ENCODE results near the gene DYSF.
A peak's percentile ranks its signal among the peaks of the same experiment; 100 is the strongest.

The DYSF gene

DNA sequence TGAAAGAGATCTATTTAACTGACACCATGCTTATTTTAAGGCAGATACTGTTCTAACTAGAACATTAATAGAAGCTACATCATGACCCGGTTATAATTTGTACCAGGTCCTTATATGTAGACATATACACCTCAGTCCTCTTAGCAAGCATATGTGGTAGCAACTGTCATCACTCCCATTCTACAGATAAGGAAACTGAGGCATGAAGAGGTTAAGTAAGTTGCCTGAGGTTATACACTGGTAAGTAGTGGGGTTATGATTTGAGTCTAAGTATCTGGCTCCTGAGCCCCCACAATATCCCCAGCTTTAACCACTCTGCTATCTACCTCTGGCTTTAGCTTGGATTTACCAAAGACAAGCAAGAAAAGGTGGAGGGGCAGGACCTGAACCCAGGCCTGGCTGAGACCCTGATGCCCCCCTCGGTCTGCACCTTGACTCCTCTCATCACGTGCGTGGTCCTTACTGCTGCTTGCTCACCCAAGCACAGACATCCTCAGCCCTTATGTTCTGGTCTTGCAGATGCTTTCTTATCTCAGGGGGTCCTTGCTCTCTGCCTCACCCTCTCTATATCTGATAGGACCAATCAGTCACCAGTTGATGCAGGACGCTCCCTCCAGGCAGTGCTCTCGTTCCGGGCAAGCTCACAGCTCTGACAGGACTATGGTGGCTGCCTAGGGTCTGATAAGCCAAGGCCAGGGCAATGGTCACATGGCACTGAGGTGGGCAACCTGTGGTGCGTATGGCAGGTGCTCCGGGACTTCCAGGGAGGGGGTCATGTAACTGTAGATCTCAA, 4.0 kb downstream of the DYSF start:
- no peak for DNase-seq

DNA sequence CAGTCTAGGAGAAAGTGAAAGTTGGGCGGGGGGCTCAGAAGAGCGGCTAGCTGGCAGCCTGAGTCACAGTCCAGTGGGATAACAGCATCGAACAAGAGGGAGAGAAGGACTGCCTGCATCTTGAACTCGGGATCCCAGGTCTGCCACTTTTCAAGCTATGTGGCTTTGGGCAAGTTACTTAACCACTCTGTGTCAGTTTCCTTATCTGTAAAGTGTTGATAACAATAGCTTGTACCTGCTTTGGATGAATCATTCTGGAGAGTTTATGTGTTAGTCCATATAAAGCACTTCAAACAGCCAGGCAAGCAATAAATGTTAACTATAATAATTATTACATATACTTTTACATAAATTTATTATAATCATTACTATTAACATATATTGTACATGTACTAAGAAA, 4.6 kb downstream of the DYSF start:
- DNase-seq = no peak

DNA sequence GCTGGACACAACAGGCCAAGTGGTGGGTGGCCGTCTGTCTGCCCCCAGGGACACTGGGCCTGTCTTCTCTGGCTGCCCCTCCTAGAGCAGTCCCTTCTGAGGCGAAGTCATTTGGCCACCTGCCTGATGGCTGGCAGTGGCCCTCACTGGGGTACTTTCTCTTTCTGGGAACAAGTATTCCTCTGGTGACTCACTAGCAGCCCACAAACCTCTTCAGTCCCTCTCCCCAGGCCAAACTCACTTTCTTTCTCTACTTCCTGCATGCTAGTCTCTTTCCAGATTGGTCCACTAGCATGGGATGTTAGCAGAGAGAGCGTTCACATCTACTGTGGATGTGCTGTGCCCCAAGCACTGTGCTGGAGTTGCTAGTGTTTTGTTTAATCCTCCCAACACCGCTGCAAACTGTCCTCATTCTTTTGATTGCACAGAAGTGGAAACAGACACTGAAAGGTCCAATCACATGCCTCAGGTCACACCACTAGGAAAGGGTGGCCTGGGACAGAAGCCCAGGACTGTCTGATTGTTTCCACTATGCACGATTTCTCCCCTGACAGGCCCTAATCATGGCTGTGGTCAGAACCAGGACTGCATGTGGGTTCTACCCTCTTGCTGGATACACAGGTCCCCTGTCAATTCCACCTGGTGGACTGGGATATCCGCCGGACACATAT, 5.2 kb downstream of the DYSF start:
- DNase-seq = peak; percentile 51

DNA sequence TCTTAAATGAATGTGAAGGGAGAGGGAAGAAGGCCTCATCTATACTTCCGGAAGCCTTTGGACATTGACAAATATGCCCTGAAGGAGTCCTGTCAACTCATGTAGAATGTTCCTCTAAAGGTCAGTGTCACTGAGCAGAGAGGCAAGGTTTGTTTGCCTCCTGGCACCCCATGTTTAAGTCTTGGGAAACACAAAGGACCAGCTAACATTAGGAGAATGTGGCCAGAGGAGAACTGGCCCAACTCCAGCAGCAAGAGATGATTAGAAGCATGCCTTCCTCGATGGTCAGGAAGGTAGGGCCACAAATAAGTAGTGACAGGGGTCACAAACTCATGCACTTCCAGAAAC, 5.7 kb downstream of the DYSF start:
- no peak for DNase-seq

DNA sequence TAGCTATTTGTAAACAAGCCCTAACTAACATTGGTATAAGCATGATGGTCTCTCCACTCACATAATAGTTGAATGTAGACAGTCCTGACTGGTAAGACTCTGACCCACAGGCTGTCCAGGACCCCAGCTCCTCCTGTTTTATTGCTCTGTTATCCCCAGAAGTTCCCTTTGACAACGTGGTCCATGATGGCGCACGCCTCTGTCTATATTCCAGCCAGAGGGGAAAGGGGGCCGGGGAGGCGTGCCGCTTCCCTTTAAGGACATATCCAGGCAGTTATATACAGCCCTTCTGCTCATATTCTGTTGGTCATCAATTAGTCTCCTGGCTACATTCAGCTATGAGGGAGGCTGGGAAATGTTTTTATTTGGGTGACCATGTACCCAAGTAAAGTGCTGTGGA, 6.7 kb downstream of the DYSF start:
- DNase-seq = no peak

DNA sequence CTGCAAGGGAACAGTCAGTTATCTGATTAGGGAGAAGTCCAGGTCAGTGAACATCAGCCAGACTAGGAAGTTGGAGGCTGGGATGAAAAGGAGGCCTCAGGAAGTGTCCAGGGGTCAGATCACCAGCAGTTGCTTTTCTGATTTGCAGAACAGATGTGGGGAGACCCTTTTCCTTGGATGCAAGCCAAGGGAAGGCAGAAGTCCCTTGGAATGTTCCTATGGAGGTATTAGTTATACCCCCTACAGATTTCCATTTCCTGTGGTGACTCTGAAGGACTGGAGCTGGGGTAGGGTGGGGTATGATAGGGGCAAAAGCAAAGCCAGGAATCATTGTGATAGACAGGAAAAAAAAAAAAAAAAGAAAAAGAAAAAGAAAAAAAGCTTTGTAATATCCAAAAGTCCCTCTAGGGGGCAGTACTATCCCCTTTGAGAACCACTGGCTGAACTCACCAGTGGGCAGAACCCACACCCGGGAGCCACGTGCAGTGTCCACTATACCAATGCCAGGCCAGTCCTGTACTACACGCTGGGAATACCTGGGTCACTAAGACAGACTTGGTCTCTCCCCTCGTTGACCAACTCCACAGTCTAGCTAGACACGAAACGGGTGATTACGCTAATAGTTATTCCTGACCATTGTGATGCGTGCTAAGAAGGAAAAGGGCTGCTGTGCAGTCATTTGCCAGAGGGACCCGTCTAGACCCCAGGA, 7.4 kb downstream of the DYSF start:
- no peak for DNase-seq

DNA sequence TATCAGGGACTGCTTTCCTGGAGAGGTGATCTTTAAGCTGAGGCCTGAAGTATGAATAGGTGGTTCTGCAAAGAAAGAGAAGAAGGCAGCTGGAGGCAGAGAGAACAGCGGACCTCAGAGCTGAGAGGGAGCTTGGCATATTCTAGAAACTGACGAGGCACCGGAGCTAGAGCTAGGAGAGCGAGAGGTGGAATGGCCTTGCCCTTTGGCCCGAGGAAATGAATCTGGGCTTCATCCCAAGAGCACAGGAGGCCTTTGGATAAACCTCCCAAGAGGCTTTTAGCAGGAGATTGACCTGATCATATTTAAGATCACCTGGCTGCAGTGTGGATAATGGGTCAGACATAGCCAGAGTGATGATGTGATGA, 7.9 kb downstream of the DYSF start:
- no peak for DNase-seq

DNA sequence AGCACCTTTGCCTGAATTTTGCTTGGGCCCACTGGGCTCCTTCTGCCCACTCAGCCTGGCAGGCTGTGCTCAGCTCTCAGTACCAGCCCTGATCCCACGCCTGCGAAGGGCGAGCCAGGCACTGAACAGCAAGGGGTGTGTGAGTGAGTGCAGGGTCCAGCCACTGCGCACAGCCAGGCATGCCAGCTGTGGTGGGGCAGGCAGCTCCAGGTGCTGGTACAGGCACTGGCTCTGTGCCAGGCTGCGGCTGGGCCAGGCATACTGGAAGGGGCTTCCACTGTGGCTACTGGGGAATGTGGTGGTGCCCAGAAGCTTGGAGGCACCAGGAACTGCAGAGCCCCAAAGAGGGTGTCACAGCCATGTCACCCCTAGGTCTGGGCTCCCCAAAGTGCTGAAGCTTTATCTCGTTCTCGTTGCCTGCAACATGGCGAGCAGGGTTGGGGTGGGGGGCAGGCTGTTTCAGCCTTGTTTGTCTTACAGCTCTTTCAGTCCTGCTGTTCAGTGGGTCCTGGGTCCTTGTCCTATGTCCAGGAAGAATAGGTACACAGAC, 8.8 kb downstream of the DYSF start:
- no peak for DNase-seq

DNA sequence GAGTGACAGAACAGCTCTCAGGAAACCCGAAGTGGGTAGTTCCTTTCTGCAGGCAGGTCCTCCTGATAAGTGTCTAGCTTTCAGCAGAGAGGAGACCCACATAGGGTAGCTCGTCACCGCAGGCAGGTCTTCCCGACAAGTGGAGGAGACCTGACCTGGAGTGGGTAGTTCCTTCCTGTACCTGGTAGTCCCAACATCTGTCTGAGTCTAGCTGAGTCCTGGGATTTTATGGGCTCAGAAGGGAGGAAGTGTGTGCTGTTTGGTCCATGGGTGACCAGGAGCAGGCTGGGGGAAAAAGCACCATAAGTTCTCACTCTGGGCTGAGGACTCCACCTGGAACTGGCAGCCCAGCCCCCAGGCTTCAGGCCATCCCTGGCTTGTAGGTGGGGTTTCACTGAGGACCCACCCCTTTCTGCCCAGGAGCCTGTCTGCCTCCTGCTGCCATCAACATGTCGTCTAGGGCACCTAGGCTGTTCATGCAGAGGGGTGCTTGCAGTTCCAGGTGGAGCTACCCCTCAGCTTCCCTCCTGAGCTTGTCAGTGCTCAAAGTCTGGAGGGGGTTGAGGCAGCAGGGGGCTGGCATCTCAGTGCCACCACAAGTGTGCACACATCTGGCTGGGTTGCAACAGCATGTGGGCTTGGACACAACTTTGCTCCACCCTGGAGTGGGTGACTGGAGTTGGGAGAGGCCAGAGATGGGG, 9.4 kb downstream of the DYSF start:
- no peak for DNase-seq

DNA sequence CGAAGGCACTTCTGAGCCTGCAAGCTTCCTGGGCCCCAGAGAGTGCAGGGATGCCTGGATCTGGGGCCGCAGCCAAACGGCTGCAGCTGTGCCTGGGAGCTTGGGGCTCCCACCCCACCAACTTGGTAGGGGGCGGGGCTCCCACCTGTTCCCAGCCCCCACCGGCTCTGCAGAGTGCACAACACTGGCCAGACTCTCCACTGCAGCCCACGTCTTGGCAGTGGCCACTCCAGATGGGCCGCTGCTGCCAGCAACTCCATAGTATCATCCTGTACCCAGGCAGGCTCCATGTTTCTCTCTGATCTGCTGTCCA, 9.9 kb downstream of the DYSF start:
- no peak for DNase-seq

DNA sequence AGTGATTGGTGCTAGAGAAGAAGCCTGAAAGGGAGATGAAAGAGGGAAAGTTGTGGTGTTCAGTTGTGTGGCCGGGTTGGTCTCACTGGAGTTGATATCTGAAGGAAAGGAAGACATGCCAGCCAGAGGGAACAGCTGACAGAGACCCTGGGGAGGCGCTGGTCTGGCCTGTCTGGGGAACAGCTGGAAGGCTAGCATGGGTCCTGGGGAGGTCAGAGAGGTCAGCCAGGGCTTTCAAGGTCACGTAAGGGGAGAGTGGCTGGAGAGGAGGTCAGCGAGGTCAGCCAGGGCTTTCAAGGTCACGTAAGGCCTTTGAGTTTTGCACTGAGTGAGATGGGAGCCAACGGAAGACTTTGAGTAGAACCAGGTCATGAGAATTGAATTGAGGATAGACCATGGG, 11.0 kb downstream of the DYSF start:
- DNase-seq = no peak

DNA sequence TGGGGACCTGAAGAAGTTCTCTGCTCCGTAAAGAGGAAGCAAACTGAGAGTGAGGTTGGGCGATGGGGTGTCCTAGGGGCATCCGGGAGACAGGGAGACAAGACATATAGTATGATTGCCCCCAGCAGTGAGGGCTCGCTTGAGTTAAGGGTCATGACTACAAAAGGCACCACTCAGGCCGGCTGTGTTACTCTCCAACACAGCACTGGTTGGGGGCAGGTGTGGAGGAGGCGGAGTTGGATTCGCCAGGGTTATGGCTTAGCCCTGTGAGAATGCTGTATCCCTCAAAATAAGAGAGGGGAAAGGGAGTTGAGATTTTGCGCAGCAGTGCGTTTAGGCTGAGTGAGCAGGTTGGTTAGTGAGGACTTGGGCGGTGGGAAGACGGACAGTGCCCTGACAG, 12.0 kb downstream of the DYSF start:
- no peak for DNase-seq

DNA sequence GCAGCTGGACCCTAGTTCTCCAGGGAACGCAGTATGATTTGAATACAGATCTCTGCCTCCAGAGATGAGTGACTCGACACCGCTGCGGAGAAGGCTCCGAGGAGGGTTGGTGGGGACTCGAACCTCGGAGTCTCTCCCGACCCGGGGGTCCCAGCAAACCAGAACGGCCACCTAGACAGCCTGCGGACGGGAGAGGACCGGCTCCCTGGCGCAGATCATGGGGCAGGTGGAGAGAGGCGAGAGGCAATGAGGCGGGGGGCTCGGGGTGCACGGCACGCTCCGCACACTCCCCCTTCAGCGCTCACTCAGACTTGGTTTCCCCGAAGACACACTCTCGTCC, 12.6 kb downstream of the DYSF start:
- no peak for DNase-seq

DNA sequence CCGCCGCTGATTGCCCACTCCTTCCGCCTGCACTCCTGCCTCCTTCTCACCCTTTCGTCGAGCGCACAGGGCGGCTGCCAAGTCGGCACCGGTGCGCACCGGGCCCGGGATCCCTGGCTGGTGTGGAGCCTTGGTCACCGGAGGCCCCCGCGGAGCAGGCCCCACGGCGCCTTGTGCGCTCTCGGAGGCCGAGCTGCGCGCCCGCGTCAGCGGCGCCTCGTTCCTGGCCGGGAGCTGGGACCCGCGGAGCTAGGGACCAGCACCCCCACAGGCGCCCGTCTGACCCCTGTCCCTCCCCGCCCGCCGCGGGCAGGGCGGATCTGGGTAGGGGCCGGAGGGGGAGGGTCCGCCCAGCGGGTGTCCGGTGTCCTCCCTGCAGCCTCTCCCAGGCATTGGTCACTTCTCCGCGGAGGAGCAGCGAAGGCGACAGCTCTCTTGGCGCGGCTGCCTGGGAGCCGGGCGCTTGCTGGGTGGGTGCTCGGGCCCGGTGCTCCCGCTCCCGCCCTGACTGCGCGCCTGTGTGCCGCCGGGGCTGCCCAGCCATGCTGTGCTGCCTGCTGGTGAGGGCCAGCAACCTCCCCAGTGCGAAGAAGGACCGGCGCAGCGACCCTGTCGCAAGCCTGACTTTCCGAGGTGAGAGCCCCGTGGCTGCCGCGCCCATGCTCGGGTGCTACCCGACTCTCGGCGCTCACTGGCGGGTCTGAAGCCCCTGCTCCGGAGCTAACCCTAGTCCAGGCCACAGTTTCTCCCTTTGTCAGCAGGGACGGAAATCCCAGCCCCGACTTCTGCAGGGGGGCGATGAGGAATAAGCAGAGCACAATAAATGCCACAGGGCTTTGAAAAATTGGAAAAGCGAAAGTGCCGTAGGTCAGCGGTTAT, 13.2 kb downstream of the DYSF start:
- no peak for DNase-seq

DNA sequence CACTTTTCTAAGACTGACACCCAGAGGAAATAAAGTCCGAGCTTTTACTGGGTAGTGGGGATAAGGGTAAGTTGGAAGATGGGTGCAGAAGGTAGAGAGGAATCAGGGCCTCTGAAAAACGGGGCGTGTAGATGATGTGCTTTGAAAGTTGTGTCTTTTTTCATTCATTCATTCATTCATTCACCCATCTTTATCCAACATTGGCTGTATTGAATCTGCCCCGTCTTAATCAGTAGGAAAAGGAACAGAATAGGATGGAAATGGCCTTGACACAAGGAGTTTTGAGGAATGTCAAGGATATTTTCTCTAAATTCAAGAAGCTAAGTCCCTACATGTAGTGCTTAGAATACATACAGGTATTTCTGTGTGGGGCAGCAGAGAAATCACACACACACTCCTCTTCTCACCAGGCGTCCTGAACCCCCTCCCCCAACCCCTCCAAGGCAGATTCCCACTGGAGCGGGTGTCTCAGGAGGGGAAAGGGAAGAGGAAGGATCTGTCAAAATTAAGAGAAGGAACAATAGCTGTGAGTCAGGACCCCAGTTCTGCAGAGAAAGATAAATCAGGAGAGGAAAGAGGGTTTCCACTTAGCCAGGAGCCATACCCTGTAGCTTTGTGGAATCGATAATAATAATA, 13.9 kb downstream of the DYSF start:
- no peak for DNase-seq

DNA sequence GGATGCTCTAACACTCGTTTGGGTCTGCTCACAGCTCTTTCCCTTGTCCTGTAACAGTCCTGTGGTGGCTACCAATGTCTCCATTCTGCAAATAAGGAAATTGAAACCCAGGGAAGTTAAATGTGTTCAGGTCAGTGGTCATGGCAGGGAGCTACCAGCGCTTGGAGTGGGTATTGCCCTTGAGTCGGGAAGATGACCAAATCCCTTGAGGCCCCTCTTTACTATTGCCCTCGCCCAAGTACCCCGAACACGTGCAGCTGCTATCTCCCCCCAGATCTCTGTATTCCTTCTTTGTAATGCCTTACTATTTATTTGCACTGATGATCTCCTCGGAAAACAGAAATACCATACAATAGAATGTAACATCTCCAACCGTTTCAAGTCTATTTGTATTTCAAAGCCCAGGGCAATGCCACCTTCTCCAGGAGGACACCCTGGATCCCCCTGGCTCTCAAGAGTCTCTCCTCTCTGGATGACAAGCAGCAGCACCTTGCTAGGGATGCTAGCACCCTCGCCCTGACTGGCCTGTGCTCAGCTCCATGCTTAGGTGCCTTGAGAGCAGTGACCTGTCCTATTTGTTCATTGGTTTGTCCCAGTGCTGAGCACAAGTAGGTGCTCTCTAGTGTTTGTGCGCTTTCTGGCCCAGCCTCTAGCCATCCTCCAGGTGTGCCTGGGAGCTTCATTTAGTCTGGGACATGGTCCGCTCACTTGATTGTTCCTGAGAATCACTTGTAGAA, 15.1 kb downstream of the DYSF start:
- DNase-seq = no peak

DNA sequence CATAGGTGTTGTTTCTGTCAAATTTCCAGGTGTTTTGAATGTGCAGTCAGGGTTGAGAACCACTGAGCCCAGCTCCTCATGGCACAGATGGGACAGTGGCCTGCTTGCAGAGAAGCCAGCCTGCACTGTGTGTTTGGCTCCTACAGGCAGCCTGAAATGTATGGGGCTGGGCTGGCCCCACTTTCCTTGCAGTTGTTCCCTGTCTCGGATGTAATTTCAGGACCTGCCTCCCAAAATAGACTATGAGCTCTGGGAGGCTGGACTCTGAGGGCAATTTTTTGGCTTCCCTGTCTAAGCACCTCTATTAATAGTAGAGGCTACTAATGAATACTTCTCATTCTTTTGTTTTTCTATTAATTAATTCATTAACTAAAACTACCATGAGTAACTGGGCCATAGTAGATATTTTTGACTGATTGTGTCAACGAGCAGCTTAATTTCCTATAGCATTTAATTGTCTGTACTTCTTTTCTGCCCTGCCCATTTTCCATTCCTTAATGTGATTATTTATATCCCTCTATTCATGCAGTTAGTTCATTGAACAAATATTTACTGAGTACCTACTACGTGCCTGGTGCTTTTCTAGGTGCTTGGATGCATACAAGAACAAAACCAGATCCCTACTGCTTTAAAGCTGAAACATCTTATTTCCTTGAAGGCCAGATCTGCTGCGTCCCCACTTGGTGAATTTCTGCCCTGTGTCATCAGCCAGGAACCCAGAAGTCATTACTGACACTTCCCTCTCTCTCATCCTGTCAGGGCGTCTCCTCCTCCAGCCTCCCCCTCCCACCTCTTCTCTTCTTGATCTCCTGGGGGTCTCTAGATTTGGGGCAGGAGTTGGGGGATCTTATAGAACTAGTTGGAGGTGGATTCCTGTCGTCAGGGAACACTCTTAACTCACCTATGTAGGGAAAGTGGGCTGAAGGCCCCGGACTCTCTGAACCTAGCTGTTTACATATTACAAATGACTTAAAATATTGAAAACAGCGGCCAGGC, 16.3 kb downstream of the DYSF start:
- peak; percentile 49 for DNase-seq

DNA sequence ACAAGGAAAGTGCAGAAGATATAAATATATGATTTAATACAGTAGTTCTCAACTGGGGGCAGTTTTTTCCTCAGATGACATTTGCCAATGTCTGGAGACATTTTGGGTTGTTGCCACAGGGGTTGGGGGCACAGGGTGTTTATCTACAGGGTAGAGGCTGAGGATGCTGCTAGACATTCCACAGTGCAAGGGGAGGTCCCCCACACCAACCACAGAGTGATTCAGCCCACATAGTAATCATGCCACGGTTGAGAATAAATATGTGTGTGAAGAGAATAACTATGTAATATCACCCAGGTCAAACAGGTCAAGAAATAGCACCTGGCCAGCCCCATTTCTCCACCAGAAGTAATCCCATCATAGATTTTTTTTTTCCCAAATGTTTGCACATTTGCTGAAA, 17.9 kb downstream of the DYSF start:
- DNase-seq = peak; percentile 86

DNA sequence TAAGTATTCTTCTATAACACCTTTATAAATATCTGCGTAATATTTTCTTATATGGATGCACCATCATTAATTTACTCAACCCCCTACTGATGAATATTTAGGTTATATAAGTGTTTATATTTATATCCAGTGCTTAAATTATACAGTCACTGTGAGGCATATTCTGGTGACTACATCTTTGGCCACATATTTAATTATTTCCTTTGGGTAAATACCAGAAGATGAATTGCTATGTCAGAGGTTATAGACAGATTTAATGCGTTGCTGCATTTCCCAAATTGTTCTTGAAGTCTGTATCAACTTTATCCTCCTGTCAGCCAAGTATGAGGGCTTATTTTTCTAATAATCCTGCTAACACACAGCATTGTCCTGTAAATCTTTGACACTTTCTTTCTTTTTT, 18.7 kb downstream of the DYSF start:
- no peak for DNase-seq

Measured in fibroblast of upper back skin (primary cell).